NCI-H2196 treated with DMSO at 0.1 percent for 48 hours (cell line): Measurements from ENCODE around the gene GRK5.

Source experiments
- DNase-seq: peaks from one replicate; lab custom pipeline; 2025; ENCODE audit not compliant: unreplicated experiment; lab: John Stamatoyannopoulos, UW

Gene GRK5

DNA sequence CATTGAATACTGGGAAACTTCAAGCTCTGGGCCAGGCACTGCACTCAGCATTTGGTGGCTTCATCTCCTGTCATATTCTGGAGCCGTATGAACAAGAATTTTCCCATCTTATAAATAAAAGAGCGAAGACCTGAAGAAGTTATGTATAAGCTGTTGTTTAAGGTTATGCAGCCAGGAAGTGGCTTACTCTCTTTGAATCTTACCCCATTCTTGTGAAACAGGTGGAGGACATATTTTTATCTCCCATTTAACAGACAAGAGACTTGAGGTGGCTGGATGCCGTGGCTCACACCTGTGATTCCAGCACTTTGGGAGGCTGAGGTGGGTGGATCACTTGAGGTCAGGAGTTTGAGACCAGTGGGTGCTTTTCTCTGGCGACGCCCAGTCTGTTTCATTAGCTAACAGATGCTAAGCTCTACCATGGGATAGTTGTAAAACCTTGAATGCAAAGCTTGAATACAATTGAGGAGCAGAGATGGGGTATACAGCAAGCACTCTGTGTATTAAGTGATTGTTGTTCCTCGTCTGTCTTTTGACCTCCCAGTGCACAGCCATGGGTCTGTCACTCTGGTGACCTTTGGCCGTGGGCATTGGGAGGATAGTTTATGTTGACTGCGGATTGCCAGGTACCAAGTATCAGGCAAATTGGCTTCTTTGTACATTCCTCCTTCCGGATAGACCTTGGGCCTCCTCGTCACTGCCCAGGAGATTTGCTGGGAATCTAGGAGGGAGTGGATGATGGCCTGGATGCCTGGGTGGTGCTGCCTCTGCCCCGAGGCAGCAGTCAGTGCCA, 85.8 kb downstream of the GRK5 start:
- DNase-seq = no peak

DNA sequence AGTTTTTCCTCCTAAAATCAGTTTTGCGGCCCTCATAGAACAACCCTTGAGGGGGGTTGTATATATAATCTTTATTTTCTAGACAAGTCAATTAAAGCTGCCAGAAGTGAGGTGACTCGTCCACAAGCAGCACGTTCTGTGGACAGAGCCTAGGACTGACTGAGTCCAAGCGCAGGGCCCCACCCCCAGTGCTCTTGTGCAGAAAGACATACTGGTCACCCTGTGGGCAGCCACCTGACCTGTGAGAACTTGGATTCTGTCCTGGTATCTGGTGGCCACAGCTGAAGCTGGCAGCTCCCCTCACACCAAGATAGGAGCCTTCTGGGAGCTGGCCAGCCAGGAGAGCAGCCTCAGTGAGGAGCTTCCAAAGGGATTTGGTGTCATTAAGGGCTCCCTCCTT, 89.3 kb downstream of the GRK5 start:
- DNase-seq = no peak

DNA sequence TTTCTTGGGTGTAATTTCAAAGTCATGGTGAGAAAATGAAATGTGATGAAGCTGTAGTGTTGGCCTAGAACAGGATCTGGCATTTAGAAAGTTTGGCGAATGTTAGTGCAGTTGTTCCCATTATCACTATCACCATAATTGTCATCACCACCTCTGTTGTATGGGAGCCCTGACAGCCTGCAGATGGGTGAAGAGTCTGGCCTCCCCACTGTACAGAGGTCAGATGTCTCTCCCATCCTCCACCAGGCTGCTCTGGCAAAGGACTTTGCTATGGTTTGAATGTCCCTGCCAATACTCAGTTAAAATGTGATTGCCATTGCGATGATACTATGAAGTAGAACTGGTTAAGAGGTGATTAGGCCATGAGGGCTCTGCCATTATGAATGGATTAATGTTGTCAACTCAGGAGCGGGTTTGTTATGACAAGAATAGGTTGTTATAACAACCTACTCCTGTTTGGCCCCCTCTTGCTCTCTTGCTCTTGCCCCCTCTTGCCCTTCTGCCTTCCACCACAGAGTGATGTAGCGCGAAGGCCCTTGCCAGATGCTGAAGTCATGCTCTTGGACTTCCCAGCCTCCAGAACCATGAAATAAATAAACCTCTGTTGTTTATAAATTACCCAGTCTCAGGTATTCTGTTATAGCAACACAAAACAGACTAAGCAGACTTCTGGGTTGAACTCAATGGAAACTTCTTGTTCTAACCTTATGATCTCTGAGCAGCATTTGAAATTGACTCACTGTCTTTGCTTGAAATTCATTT, 90.0 kb downstream of the GRK5 start:
- DNase-seq = no peak

DNA sequence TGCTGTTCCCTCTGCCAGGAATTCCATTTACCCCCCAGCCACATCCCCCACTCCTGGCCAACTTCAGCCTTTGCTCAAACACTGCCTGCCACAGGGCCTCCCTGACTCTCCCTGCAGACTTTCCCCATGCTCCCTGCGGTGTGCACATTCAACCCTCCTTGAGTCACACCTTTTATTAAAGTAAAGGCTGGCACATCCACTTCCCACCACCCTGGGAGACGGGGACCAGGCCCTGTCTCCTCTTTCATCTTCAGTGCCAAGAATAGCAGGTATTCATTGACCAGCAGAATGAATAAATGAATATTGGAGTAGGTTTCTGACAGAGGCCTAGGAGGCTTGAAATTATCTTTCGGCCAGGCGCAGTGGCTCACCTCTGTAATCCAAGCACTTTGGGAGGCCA, 91.4 kb downstream of the GRK5 start:
- DNase-seq = no peak

DNA sequence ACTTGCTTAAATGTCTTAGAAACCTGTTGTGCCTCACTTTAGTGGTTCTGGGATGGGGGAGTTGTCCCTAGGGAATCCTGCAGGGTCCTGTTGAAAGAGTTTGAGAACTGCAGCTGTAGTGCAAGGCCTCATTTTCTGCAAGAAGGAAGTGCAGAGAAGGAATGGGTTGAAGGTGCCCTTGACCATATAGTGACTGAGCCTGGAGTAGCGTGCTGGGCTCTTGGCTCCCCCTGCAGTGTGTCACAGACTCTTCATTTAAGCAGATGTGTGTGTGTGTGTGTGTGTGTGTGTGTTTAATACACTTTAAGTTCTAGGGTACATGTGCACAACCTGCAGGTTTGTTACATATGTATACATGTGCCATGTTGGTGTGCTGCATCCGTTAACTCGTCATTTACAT, 92.2 kb downstream of the GRK5 start:
- no peak for DNase-seq

DNA sequence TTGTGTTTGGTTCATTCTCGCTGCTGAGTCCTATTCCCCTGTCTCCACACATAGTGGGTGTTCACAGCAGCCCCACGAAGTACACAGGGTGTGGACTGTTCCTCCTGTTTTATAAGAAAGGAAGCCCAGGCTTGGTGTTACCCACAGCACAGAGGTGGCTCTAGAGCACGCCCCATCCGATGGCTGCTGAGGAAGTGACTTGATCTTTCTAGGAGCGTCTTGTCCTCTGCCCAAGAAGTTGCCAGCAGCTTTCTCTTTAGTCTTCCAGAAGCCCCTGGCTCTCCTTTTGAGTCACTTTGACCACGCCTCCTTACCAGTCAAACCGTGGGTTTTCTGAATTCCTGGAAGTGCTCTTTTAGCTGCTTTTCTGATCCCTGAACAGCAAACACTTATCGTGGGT, 94.0 kb downstream of the GRK5 start:
- DNase-seq = no peak

DNA sequence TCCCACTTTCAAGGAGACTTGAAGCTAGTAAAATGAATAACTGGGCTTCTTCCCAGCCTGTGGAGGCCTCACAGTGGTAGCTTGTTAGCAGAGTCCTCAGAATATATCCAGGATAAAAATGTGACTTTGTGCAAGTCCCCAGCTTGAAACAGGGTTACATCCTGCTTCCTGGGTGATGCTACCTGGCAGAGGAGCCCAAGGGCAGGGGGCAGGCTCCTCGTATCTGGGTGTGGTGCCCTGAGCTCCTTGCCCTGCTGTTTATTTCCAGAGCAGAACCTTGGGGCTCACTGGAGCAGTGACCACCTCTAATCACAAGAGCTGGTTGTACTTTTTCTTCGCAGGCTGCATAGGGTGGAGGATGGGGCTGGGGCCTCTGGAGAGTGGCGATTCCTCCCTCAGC, 94.8 kb downstream of the GRK5 start:
- no peak for DNase-seq

DNA sequence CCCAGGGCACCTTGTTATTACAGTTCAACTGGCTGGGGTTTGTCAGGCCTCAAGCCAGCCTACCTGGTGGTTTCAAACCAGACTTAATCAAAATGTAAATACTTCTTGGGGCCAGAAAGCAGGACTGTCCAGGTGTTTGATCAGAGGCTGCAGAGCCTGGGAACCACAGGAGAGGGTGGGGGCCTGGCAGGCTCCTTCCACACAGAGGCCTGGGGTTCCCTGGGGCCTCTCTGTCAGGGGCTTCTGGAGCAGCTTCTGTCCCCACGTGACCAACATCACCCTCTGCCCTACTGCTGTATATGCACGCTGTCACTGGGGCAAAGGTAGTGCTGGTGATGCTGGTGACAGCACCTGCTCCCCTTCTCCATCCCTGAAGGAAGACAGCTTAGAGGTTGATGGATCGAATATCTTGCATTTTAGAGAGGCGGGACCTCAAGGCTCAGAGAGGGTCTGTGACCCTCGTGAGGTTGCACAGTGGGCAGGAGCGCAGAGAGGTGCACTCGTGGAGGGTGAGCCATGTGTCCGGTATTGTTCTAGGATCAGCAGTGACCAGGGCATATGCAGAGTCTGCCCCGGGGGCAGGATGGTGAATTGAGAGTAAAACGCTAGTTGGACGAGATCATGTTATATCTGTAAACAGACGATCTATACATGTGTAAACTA, 95.4 kb downstream of the GRK5 start:
- DNase-seq = no peak

DNA sequence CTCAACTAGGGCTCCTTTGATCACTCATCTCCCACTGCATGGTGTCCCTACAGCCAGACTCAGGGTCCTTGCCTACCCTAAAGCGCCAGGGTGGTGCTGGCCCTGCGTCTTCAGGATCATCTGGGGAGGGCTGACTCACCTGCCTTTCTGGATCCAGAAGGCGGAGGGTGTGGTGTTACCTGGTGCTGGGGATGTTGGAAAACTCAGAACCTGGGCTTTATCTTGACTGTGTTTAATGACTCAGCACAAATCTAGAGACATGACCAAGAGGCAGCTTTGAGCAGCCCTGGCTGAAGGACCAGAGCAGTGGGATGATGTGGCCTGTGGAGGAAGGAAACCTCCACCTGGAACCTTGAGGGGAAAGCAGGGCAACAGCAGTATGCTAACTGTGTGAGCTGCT, 96.5 kb downstream of the GRK5 start:
- DNase-seq = no peak

DNA sequence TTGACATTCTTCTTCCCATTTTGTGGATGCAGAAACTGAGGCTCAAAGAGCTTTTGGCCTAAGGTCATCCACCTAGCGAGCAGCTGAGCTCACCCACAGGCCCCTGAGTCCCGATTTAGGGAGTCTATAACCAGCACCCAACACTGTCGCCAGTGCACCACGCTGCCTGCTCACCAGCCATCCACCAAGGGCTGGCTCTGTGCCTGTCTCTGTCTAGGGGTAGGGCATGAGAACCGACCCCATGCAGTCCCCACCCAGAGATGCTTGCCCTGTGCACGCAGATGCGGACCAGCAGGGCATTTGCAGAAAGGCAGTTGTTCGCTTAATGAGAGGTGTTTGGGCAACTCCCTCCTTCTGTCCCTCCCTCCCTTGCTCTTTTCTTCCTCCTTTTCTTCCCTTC, 97.2 kb downstream of the GRK5 start:
- DNase-seq = no peak

DNA sequence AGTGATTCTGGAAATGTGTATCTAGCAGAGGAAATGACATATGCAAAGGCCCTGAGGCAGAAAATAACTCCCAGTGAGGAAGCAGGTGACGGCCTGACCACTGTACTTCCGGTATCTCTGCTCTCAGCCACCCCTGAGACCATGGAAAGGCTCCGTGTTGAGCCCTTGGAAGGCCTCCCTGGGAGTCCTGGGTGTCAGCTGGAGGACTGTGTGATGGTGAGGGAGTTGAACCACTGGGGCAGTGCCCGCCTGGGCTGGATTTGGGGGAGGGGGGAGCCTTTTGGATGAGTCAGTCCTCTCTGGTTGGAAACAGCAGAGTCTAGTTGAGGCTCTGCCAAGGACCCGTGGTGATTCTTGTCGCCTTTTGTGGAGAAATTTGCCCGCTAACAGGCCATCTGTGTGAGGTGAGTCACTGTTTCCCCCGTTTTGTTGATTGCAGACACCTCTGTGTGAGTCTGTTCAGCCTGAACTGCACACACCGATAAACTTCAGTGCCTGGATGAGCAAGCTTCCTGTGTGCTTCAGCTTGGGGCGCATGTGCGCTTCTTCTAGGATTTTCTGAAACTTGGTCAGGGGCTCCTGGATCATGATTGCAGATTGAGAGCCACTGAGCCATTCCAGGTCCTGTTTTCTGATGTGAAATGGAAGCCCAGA, 98.6 kb downstream of the GRK5 start:
- DNase-seq = no peak

DNA sequence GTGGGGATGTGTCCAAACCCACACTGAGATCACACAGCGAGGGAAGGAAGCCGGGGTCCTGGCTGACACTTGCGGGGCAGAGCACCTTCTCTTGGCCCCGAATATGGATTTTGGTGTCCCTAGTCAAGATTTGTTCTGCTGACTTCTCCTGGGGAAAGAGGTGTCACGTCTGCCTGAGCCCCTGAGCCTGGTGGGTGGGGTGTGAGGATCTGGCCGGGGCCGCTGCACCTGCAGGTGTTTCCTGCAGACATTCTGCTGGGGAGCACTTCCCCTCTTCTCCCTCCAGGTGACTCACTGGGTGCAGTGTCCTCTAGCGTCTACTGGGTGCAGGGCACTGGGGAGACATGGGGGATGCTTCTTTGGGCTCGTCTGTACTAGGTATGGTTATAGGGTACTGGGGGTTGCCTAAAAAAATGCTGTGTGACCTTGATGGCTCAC, 99.2 kb downstream of the GRK5 start:
- no peak for DNase-seq

DNA sequence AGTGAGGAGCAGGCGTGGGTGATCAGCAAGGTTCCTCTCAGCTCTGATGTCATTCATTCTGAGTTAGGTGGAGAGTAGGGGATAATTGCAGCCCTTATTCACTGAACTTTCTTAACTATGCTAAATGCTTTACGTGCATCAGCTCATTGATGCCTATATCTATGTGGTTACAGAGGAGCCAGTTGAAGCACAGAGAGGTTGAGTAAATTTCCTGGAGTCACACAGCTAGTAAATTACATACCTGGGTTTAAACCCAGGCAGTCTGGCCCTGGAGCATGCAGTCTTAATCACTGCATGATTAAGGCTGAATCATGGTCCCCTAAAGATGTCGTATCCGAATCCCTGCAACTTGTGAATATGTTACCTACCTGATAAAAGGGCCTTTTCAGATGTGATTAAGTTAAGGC, 99.6 kb downstream of the GRK5 start:
- DNase-seq = no peak

DNA sequence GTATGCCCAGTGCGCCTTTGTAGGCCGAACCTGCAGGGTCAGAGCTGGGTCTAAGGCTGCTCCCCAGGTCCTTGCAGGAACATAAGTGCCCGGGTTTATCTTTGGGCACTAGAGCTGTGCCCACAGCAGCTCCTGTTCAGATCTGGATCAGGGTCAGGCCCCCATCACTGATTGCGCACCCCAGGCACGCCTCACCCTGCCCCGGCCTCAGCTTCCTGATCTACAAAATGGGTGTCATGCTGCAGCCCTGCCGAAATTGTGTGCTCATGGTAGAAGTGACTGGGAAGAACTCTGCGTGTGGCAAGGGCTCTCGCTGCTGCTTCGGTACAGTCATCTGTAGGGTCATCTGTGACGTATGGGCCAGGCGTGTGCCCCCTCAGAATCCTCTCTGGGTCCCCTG, 100.7 kb downstream of the GRK5 start:
- no peak for DNase-seq

DNA sequence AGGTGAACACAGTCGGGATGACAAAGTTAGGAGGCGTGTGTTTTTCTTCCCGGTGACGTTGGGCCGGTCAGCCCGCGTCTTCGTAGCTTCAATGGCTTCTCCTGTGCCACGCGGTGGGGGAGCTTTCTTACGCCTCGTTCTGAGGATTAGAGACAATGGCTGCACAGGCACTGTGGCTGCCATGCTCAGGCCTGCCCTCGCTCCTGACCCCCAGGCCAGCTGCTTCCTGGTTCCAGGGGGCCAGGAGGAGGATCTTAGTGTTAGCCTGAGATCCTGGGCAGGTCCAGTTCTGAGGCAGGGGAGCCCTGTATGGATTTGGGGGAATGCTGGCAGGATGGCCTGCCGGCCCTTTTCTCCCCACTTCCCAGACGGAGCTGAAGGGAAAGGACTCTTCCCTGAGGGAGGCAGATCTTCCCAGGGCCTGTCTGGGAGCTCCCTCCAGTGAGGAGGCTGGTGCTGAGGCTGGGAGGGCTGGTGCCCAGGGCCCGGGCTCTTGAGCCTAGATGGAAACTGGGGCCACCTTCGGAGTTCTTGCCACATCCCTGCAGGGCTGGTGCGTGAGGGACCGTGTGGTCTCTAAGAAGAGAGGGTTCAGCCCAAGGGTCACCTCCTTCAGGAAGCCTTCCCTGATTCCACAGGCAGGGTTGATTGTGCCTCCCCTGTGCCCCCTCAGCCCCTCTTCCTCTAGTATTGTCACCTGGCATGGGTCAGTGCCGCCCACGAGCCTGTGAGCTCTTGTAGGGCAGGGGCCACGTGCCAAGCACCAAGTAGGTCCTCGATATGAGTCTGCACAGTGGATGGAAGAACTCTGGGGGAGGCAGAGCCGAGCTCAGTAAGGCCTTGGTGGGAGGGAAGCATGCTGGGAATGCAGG, 101.4 kb downstream of the GRK5 start:
- DNase-seq = no peak

DNA sequence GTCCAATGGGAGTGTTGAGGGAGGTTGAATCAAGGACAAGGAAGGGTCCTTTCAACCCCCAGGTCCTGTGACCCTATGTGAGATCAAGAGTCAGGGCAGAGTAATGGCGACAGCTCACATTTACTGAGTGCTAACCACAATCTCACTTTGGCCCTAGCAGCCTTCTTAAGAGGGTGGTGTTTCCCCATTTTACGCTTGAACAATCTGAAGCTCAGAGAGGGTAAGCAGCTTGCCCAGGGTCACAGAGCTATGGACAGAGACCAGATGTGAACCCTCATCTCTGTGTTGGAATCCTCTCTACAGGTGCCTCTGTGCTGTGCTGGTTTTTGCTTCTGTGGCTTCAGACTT, 102.0 kb downstream of the GRK5 start:
- DNase-seq = no peak

DNA sequence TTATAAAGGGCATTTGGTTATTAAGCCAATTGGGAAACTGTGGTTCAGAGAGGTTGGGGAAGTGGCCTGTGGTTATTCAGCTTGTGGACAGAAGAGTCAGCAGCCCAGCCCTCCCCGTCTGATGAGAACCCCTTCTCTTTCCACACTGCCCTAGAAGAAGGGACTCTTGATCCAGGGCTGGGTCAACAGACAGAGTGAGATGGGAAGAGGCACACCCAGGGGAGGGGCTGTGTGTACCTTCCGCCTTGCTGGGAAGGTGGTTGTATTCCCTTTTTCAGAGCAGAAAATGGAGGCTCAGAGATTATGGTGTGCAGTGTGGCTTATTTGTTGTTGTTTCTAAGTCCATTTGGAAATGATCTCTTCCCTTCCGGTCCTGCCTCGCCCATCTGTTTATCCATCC, 103.4 kb downstream of the GRK5 start:
- DNase-seq = no peak

DNA sequence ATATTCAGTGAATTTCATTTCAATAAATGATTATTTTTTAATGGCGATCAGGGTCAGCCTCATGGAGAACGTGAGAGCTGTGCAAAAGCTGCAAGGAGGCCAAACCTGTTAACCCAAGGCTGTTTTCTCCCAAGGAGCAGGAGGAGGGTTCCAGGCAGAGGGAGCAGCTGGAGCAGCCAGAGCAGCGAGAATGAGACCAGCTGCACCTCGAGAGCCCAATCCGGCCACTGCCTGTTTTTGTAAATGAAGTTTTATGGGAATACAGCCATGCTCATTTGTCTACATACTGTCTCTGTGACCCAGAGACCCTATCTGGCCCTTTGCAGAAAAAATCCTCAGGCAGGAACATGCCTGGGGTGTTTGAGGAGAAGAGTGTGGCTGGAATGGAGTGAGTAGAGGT, 104.9 kb downstream of the GRK5 start:
- DNase-seq = no peak

DNA sequence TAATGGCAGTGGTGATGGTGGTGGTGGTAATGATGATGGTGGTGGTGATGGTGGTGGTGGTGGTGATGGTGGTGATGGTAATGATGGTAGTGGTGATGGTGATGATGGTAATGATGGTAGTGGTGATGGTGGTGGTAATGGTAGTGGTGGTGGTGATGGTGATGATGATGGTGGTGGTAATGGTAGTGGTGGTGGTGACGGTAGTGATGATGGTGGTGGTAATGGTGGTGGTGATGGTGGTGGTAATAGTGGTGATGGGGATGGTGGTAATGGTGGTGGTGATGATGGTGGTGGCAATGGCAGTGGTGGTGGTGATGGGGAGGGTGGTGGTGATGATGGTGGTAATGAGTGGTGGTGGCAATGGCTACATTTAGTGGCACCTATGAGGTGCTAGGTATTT, 105.7 kb downstream of the GRK5 start:
- DNase-seq = no peak

DNA sequence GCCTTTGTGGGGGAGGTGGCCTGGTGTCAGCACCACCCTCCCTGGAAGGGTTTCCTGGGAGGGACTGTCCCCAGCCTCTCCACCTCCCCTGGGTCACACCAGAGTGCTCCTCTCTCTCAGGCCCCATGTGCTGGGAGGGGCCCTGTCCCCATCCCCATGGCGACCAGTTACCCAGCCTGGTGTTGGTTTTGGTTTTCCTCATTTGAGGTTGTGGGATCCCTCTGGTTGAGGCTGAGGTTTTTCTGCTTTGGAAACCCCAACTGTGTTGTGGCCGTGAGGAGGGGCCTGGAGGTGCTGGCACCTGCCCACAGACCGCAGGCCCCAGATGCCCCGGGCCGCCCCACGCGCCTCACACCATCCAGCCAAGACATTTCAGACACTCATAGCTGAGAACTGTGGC, 106.3 kb downstream of the GRK5 start:
- DNase-seq = no peak

DNA sequence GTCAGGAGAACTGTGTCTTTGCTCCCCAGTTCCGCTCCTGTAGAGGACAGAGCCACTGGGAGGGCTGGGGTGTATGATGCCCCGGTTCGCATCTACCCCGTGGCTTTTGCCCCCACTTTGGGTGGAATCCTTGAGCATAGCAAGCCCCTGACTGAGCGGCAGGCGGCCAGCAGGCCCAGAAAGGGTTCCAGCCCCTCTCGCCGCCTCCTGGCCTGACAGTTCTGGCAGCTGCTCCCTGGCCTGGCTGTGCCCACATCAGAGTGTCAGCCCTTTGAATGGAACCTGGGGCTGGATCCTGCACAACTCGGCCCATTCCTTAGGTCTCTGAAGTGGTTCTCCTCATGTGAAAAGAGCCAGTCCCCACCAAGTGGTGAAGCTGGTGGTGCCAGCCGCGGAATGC, 106.7 kb downstream of the GRK5 start:
- DNase-seq = no peak
